ENCODE results near the gene FSTL3. TPM values are rescaled to one million over a fixed set of nuclear protein-coding genes. Genes with fewer than 3 reads are reported as not detected.

The FSTL3 gene
- total RNA-seq, 2 donors from 2014 or later, result 9.8 to 14.1 TPM

DNA sequence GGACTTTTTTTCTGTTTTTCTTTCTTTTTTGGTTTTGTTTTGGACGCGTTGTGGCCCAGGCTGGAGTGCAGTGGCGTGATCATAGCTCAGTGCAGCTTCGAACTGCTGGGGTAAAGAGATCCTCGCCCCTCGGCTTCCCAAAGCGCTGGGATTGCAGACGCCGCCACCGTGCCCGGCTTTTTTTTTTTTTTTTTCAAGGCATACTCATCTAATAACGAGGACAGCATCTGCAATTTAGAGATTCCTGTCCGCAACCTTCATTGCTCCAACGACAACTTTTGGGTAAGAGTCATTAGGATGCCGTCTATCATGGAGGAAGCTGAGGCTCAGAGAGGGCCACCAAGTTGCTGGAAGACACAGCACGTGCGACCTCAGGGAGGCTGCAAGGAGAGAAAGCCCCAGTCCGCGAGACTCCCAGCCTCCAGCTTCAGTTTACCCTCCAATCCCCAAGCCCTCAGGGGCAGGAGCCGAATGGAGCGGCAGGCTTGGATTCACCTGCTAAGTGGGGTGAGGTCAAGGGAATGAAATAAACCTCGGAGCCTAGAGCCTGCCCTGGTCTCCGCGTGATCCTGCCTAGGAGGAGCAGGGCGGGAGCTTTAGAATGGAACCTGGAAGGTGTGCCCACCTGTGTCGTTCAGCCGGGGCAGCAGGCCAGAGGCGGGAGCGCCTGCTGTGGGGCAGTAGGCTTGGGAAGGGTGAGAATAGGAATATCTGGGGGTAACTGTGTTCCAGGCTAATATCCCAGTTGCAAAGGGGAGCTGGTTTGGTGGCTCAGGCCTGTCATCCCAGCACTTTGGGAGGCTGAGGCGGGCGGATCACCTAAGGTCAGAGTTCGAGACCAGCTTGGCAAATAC is 42.2 kb upstream of the FSTL3 start:
- H3K27me3 Mint-ChIP-seq (ENCODE audit: insufficient read depth), result peaks cover 26% of the 10 kb centered on the region
- H3K36me3 ChIP-seq (ENCODE audit: control insufficient read depth, insufficient read depth, low read length), result peaks cover 14% of the 10 kb centered on the region
- peak overlapping the region; percentile 97 for H3K27ac Mint-ChIP-seq
- TF ChIP-seq CTCF (conservative IDR thresholded peaks at IDR 0.05), result no peak
- H3K27me3 ChIP-seq (ENCODE audit: control insufficient read depth, insufficient read depth, low read length, poor library complexity, severe bottlenecking), result peaks cover 16% of the 10 kb centered on the region
- WGBS, 2 experiments (ENCODE audit: insufficient coverage in 1 of 2, insufficient read length in 1 of 2), result 31 to 57% methylated on average over 14 to 32 of the region's 32 CpGs
- no peak for DNase-seq
- no peaks in the 10 kb centered on the region for H3K9me3 ChIP-seq (ENCODE audit: control insufficient read depth, low read length)
- peak overlapping the region; percentile 99 for H3K4me3 ChIP-seq (ENCODE audit: low read length)
- H3K9me3 Mint-ChIP-seq, result no peaks in the 10 kb centered on the region
- H3K4me1 Mint-ChIP-seq, result peaks cover 8% of the 10 kb centered on the region
- H3K27ac ChIP-seq (ENCODE audit: low read depth, low read length), result peak overlapping the region; percentile 55
- peak overlapping the region; percentile 94 for H3K4me3 Mint-ChIP-seq
- peaks cover 2% of the 10 kb centered on the region for H3K4me1 ChIP-seq (ENCODE audit: control insufficient read depth, insufficient read depth, low read length)
- peak overlapping the region; percentile 78 for H3K9ac ChIP-seq (ENCODE audit: extremely low read depth, low read length, poor library complexity, severe bottlenecking)
- H3K36me3 Mint-ChIP-seq (ENCODE audit: low read depth), result peaks cover 17% of the 10 kb centered on the region

- WGBS, 2 experiments (ENCODE audit: insufficient coverage in 1 of 2, insufficient read length in 1 of 2), result 91 to 100% methylated on average over 4 to 16 of the region's 16 CpGs
- no peak for DNase-seq
- Histone ChIP-seq H3K9me3 (ENCODE audit: control insufficient read depth, low read length) (no peaks in the 10 kb centered on the region), H3K27me3 (ENCODE audit: control insufficient read depth, insufficient read depth, low read length, poor library complexity, severe bottlenecking) (peaks cover 21% of the 10 kb centered on the region), H3K27ac (ENCODE audit: low read depth, low read length) (no peak overlapping the region), H3K4me3 (ENCODE audit: low read length) (no peak overlapping the region), H3K36me3 (ENCODE audit: control insufficient read depth, insufficient read depth, low read length) (peaks cover 7% of the 10 kb centered on the region), H3K4me1 (ENCODE audit: control insufficient read depth, insufficient read depth, low read length) (peaks cover 2% of the 10 kb centered on the region), H3K9ac (ENCODE audit: extremely low read depth, low read length, poor library complexity, severe bottlenecking) (no peak overlapping the region)
- H3K9me3 Mint-ChIP-seq, result no peaks in the 10 kb centered on the region
- peaks cover 10% of the 10 kb centered on the region for H3K36me3 Mint-ChIP-seq (ENCODE audit: low read depth)
- peaks cover 31% of the 10 kb centered on the region for H3K27me3 Mint-ChIP-seq (ENCODE audit: insufficient read depth)
- H3K27ac Mint-ChIP-seq, result no peak overlapping the region
- H3K4me3 Mint-ChIP-seq, result no peak overlapping the region
- H3K4me1 Mint-ChIP-seq, result peaks cover 8% of the 10 kb centered on the region
- TF ChIP-seq CTCF (conservative IDR thresholded peaks at IDR 0.05), result no peak
These were observed 41.1 kb upstream of the FSTL3 start for GRCh38 chr19:634975-635652.

- H3K36me3 ChIP-seq (ENCODE audit: control insufficient read depth, insufficient read depth, low read length), result no peaks in the 10 kb centered on the region
- H3K9me3 Mint-ChIP-seq, result no peaks in the 10 kb centered on the region
- no peak overlapping the region for H3K4me3 ChIP-seq (ENCODE audit: low read length)
- H3K9ac ChIP-seq (ENCODE audit: extremely low read depth, low read length, poor library complexity, severe bottlenecking), result no peak overlapping the region
- peaks cover 2% of the 10 kb centered on the region for H3K4me1 ChIP-seq (ENCODE audit: control insufficient read depth, insufficient read depth, low read length)
- no peaks in the 10 kb centered on the region for H3K36me3 Mint-ChIP-seq (ENCODE audit: low read depth)
- H3K9me3 ChIP-seq (ENCODE audit: control insufficient read depth, low read length), result no peaks in the 10 kb centered on the region
- H3K27ac ChIP-seq (ENCODE audit: low read depth, low read length), result no peak overlapping the region
- H3K27me3 ChIP-seq (ENCODE audit: control insufficient read depth, insufficient read depth, low read length, poor library complexity, severe bottlenecking), result peaks cover 21% of the 10 kb centered on the region
- H3K4me3 Mint-ChIP-seq, result peak overlapping the region; percentile 54
- no peak overlapping the region for H3K27ac Mint-ChIP-seq
- 64 to 70% methylated on average over 15 to 17 of the region's 17 CpGs for WGBS, 2 experiments (ENCODE audit: insufficient coverage in 1 of 2, insufficient read length in 1 of 2)
- no peak for DNase-seq
- H3K4me1 Mint-ChIP-seq, result peaks cover 4% of the 10 kb centered on the region
- peaks cover 34% of the 10 kb centered on the region for H3K27me3 Mint-ChIP-seq (ENCODE audit: insufficient read depth)
- no peak for TF ChIP-seq CTCF (conservative IDR thresholded peaks at IDR 0.05)
These were observed 37.3 kb upstream of the FSTL3 start for GRCh38 chr19:638906-639252.

Measured in endodermal cell (in vitro differentiated cells).